Heart left ventricle (tissue), 16 donors: Measurements from ENCODE around the gene KRT73. TPM values are rescaled to one million over a fixed set of nuclear protein-coding genes. Genes with fewer than 3 reads are reported as not detected.

Source experiments
- ATAC-seq, 4 donors: fragments of 200-7000 bp; cut with Tn5 transposase; one replicate each; pipeline ENCODE4 v1.9.1; 2020 to 2022; ENCODE audit warnings: moderate library complexity in 4 of 4, mild to moderate bottlenecking in 3 of 4, moderate number of reproducible peaks in 1 of 4
- DNase-seq, 5 donors: peaks; one replicate each; pipeline ENCODE4 v3.0.0-alpha.2; 2020
- H3K27ac ChIP-seq, 12 donors: fragments of 200-600 bp; sonication (generic) in 4 of 12; one replicate each; pipeline versions ENCODE4 v1.5.0 to v1.8.0; 2016 to 2022; ENCODE audit warnings: mild to moderate bottlenecking in 2 of 12
- H3K27me3 ChIP-seq, 9 donors: fragments of 200-600 bp; sonication (generic) in 2 of 9; one replicate each; pipeline versions ENCODE4 v1.5.1 to v1.8.0; 2016 to 2022; ENCODE audit warnings: mild to moderate bottlenecking in 3 of 9
- H3K36me3 ChIP-seq, 9 donors: fragments of 200-600 bp; sonication (generic) in 2 of 9; one replicate each; pipeline versions ENCODE4 v1.5.0 to v1.8.0; 2018 to 2022; ENCODE audit warnings: mild to moderate bottlenecking in 2 of 9
- H3K4me1 ChIP-seq, 12 donors: fragments of 200-600 bp; sonication (generic) in 4 of 12; one replicate each; pipeline versions ENCODE4 v1.5.0 to v1.8.0; 2016 to 2022; ENCODE audit warnings: mild to moderate bottlenecking in 3 of 12
- H3K4me3 ChIP-seq, 12 donors: fragments of 200-600 bp; sonication (generic) in 4 of 12; one replicate each; pipeline versions ENCODE4 v1.5.0 to v1.8.0; 2017 to 2022; ENCODE audit warnings: mild to moderate bottlenecking in 9 of 12, moderate library complexity in 4 of 12
- H3K9me3 ChIP-seq, 12 donors: fragments of 200-600 bp; sonication (generic) in 4 of 12; one replicate each; pipeline versions ENCODE4 v1.5.0 to v1.8.0; 2016 to 2022; ENCODE audit warnings: mild to moderate bottlenecking in 1 of 12
- POLR2A ChIP-seq, 2 donors: fragments of 450-650 bp; IDR thresholded peaks; one replicate each; pipeline ENCODE4 v1.6.1; 2017; ENCODE audit warnings: antibody characterized with exemption in 2 of 2, mild to moderate bottlenecking in 2 of 2, moderate library complexity in 2 of 2
- WGBS, 4 donors: extraction: QIAGEN DNeasy Blood & Tissue Kit in 2 of 4; methylation state at CpG; one replicate each; pipeline versions ENCODE4 v1.1.5 to v1.1.7; 2013 to 2018; 5-methylcytosine and 5-hydroxymethylcytosine counted together
- intact Hi-C, 10 donors: fragments of 100-400 bp; cut with DNase I; formaldehyde crosslinking; loops; one replicate each; pipeline versions ENCODE4 v1.11.1 to v1.14.2; 2022
- polyA plus RNA-seq, 2 donors: library from polyadenylated mRNA; stranded (reverse); fragments of 200-250 nt; gene quantifications; one replicate each; pipeline ENCODE4 v1.2.3, GENCODE V29; 2013
- total RNA-seq, 9 donors: library from RNA; depleted of rRNA in 2 of 9; stranded (reverse); fragments of >200 nt in 2 of 9; fragmentation: NEBNext Ultra II Directional in 3 of 9; extraction: Animal tissue kit (Norgen Biotek cat#: 25700) in 3 of 9; gene quantifications; one replicate each; pipeline versions ENCODE4 v1.1.0 to v1.2.4, GENCODE V29; 2016 to 2023
- TF ChIP-seq, protein P1 (sequence below), 12 donors: fragments of 200-600 bp; sonication (generic) in 4 of 12; IDR thresholded peaks; one replicate each; pipeline versions ENCODE4 v1.5.0 to v1.8.0; 2018 to 2022; ENCODE audit warnings: antibody characterized with exemption in 12 of 12, mild to moderate bottlenecking in 5 of 12
- donor health status: ischemic (EF 13 %, LVEDD 7.1; RV severe dilation, severe dysfunction).
- donor health status: healthy with polysubstance abuse.
- donor health status: DM: no; HTN: yes; CAD: no.
- donor health status: DM: no; HTN: no; CAD: no.
- donor health status: ischemic (EF 25% LVEDD 6.9; RV normal size, moderate dysfunction).
- donor health status: ischemic (EF 25% LVEDD 5.7; RV mildly dilated, moderate dysfunction).
- donor health status: healthy.
- donor health status: DM: yes; HTN: yes; CAD: no.
- donor health status: ischemic (EF 35%, LVEDD 5.7; RV mildly dilated, moderate dysfunction).
- donor health status: nonischemic (EF 11% LVEDD 7.7; RV severe dilation, severe dysfunction).
- donor health status: DM: yes; HTN: yes; CAD: no.
- donor health status: PGD.
- donor health status: ischemic (EF 29% LVEDD 5.4; RV normal size, mild dysfunction).
- donor health status: nonischemic (EF 23%, LVEDD 6.1; RV moderate dilation, normal function).

The KRT73 gene
- total and polyA plus RNA-seq, 11 donors = not detected

DNA sequence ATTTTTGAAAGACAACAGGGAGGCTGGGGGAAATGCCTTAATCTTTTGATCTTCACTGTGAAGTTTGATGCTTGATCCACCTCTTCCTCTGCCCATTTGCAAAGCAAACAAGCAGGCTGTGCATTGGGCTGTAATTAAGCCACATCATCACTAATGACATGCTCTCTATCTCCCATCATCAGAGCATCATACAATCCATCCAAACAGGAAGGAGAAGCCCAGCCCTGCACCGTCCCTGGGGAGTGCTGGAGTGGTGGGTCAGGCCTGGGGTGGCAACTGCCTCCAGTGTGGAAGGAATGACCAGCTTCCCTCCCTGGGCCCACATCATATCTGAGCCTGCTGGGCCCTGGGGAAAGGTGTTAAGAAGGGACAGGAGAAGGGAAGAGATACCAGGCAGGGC, 37.9 kb downstream of the KRT73 start:
- whole genome bisulfite sequencing, 4 donors = 73 to 92% (median 77%) methylated on average over 1 of the region's 1 CpG
- Histone ChIP-seq H3K4me1 (no peaks in the 10 kb centered on the region), H3K27me3 (peaks cover 0 to 9% (median 0%) of the 10 kb centered on the region in 9 donors), H3K27ac (no peak overlapping the region), H3K4me3 (no peak overlapping the region), H3K36me3 (no peaks in the 10 kb centered on the region), H3K9me3 (no peaks in the 10 kb centered on the region)
- ATAC-seq (no peak), DNase-seq (no peak)
- intact Hi-C loops = loop anchor here in 8 of 10 donors (2.0 to 10.0 kb wide), 10 partner anchors 206 to 426 kb away; no protein-coding TSS in a partner anchor
- TF ChIP-seq, protein P1, sequence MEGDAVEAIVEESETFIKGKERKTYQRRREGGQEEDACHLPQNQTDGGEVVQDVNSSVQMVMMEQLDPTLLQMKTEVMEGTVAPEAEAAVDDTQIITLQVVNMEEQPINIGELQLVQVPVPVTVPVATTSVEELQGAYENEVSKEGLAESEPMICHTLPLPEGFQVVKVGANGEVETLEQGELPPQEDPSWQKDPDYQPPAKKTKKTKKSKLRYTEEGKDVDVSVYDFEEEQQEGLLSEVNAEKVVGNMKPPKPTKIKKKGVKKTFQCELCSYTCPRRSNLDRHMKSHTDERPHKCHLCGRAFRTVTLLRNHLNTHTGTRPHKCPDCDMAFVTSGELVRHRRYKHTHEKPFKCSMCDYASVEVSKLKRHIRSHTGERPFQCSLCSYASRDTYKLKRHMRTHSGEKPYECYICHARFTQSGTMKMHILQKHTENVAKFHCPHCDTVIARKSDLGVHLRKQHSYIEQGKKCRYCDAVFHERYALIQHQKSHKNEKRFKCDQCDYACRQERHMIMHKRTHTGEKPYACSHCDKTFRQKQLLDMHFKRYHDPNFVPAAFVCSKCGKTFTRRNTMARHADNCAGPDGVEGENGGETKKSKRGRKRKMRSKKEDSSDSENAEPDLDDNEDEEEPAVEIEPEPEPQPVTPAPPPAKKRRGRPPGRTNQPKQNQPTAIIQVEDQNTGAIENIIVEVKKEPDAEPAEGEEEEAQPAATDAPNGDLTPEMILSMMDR (IDR thresholded peaks at IDR 0.05) = no peak
- TF ChIP-seq POLR2A (IDR thresholded peaks at IDR 0.05) = no peak

DNA sequence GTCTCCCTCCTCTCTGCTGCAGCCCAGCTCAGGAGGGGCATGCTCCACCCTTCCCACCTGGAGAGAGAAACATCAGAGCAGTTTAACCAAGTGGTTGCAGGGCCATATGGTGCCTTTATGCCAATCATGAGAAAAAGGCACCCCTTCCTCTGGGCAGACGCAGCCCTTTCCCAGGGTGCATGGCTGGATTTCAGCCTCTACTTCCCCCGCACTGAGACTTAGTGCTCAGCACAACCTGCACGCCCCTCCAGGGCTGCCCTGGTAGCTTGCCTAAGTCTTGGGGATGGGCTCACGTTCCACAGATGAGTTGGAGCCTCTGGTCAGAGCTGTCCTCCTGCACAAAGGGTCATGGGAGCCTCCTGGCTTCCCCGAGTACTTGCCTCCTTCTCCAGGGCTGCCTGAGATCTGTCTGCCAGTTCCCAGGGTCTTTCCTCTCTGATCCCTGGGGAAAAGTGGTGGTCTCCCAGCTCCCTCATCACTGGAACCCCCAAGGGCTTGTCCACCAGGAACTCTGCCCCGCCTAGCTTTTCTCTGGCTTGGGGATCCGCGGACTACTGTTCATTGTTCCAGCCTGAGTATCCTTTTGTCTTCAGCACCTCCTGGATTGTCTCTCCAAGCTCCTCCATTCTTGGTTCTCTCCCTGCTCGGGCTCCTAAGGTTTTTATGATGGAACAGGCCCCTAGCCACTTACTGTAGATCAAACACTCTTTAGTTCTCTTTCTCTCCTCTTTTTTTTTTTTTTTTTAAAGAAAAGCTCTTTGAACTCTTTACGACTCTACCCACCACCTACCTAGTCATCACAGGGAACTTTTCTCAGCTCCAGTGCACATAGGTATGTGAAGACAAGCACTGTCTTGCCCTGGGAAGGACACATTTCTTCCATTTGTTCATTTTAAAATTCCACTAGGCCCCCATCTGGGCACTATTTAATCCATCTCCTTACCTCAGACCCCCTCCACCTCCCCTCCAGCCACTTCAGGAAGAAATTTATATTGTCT, 38.6 kb downstream of the KRT73 start:
- Histone ChIP-seq H3K36me3 (no peaks in the 10 kb centered on the region), H3K9me3 (no peaks in the 10 kb centered on the region), H3K27ac (no peak overlapping the region), H3K4me1 (no peaks in the 10 kb centered on the region), H3K4me3 (no peak overlapping the region), H3K27me3 (peaks cover 0 to 9% (median 0%) of the 10 kb centered on the region in 9 donors)
- TF ChIP-seq, protein P1 (IDR thresholded peaks at IDR 0.05) = no peak
- no peak for TF ChIP-seq POLR2A (IDR thresholded peaks at IDR 0.05)
- 78 to 86% (median 82%) methylated on average over 9 to 10 of the region's 10 CpGs for WGBS, 4 donors
- ATAC-seq (no peak), DNase-seq (no peak)
- intact Hi-C loops = loop anchor here in 8 of 10 donors (2.0 to 10.0 kb wide), 11 partner anchors 202 to 425 kb away; no protein-coding TSS in a partner anchor

DNA sequence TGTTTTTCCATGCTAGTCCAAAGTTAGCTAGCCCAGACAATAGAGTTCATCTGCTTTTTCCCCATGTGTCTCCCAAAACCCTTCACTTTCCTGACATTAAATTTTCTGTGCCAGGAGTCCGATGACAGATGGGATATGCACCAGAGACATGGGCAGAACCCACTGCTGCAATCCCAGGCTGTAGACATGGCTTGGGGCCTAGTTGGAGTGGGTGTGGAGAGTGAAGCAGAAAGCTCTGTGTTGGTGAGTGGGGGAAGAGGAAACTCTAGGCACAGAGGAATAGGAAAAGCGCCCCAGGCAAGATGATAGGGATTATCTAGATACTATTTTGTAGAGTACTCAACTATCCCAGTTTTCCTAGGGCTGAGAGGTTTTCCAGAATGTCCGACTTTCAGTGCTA, 39.9 kb downstream of the KRT73 start:
- intact Hi-C loops = loop anchor here in 3 of 10 donors (5.0 to 10.0 kb wide), 2 partner anchors 201 to 204 kb away; no protein-coding TSS in a partner anchor
- H3K36me3 ChIP-seq = no peaks in the 10 kb centered on the region
- ATAC-seq (no peak), DNase-seq (no peak)
- no peaks in the 10 kb centered on the region for H3K9me3 ChIP-seq
- 84 to 91% (median 86%) methylated on average over 3 of the region's 3 CpGs for WGBS, 4 donors
- H3K27ac ChIP-seq = no peak overlapping the region
- H3K27me3 ChIP-seq = peaks cover 0 to 21% (median 0%) of the 10 kb centered on the region in 9 donors
- no peak for TF ChIP-seq POLR2A (IDR thresholded peaks at IDR 0.05)
- TF ChIP-seq, protein P1 (IDR thresholded peaks at IDR 0.05) = no peak
- H3K4me1 ChIP-seq = no peaks in the 10 kb centered on the region
- H3K4me3 ChIP-seq = no peak overlapping the region

GRCh38 chr12:52577316-52577715, 41.0 kb downstream of the KRT73 start:
- H3K27ac ChIP-seq = no peak overlapping the region

More at GRCh38 chr12:52577316-52577715, 41.0 kb downstream of the KRT73 start:
- no peak for TF ChIP-seq POLR2A (IDR thresholded peaks at IDR 0.05)
- TF ChIP-seq, protein P1 (IDR thresholded peaks at IDR 0.05) = no peak
- 87 to 94% (median 93%) methylated on average over 8 of the region's 8 CpGs for WGBS, 4 donors
- intact Hi-C loops = loop anchor here in 3 of 10 donors (5.0 to 10.0 kb wide), 2 partner anchors 200 to 203 kb away; no protein-coding TSS in a partner anchor
- DNase-seq (no peak), ATAC-seq (no peak)
- Histone ChIP-seq H3K27me3 (peaks cover 0 to 24% (median 5%) of the 10 kb centered on the region in 9 donors), H3K36me3 (no peaks in the 10 kb centered on the region), H3K4me1 (no peaks in the 10 kb centered on the region), H3K9me3 (no peaks in the 10 kb centered on the region), H3K4me3 (no peak overlapping the region)
